Measurements from ENCODE around the gene ROCK2. TPM values are rescaled to one million over a fixed set of nuclear protein-coding genes. Genes with fewer than 3 reads are reported as not detected.
"Not testable (repeated sequence)": the region's sequence is repeated elsewhere in the genome, so short reads cannot be mapped to it uniquely, and the experiment has no call there.

ROCK2 gene
- total and polyA plus RNA-seq, 4 donors, result 21.3 to 68.3 (median 36.7) TPM

GRCh38 chr2:11264007-11264406 lies 80.4 kb downstream of the ROCK2 start:
- 100% methylated on average over 1 of the region's 2 CpGs for WGBS (ENCODE audit: insufficient coverage)
- Histone ChIP-seq H3K27me3 (ENCODE audit: control insufficient read depth, insufficient read depth, low read length) (no peaks in the 10 kb centered on the region), H3K27ac (ENCODE audit: low read depth, low read length) (no peak overlapping the region), H3K9me3 (ENCODE audit: control insufficient read depth, insufficient read depth, low read length) (no peaks in the 10 kb centered on the region), H3K36me3 (ENCODE audit: control insufficient read depth, insufficient read depth, low read length) (no peaks in the 10 kb centered on the region), H3K4me1 (ENCODE audit: control insufficient read depth, insufficient read depth, low read length) (no peaks in the 10 kb centered on the region), H3K4me3 (ENCODE audit: low read depth, low read length) (no peak overlapping the region)
- DNase-seq (ENCODE audit: low read depth in 4 of 6, low spot score in 6 of 6), result no peak

GRCh38 chr2:11263177-11263576 lies 81.3 kb downstream of the ROCK2 start:
- no peak overlapping the region for H3K4me3 ChIP-seq (ENCODE audit: low read depth, low read length)
- no peaks in the 10 kb centered on the region for H3K4me1 ChIP-seq (ENCODE audit: control insufficient read depth, insufficient read depth, low read length)
- H3K27me3 ChIP-seq (ENCODE audit: control insufficient read depth, insufficient read depth, low read length), result no peaks in the 10 kb centered on the region
- no peak for DNase-seq (ENCODE audit: low read depth in 4 of 6, low spot score in 6 of 6)
- H3K27ac ChIP-seq (ENCODE audit: low read depth, low read length), result no peak overlapping the region
- H3K9me3 ChIP-seq (ENCODE audit: control insufficient read depth, insufficient read depth, low read length), result no peaks in the 10 kb centered on the region
- no peaks in the 10 kb centered on the region for H3K36me3 ChIP-seq (ENCODE audit: control insufficient read depth, insufficient read depth, low read length)
- WGBS (ENCODE audit: insufficient coverage), result no CpG with 5 or more reads among the region's 1 CpG

- H3K27ac ChIP-seq (ENCODE audit: low read depth, low read length); DNase-seq (ENCODE audit: low read depth in 4 of 6, low spot score in 6 of 6); H3K4me1 ChIP-seq (ENCODE audit: control insufficient read depth, insufficient read depth, low read length); H3K36me3 ChIP-seq (ENCODE audit: control insufficient read depth, insufficient read depth, low read length); H3K27me3 ChIP-seq (ENCODE audit: control insufficient read depth, insufficient read depth, low read length); H3K4me3 ChIP-seq (ENCODE audit: low read depth, low read length); H3K9me3 ChIP-seq (ENCODE audit: control insufficient read depth, insufficient read depth, low read length): not testable (repeated sequence)
- 79% methylated on average over 2 of the region's 2 CpGs for WGBS (ENCODE audit: insufficient coverage)
These were observed 82.0 kb downstream of the ROCK2 start for GRCh38 chr2:11262438-11262837.

- not testable (repeated sequence) for H3K27me3 ChIP-seq (ENCODE audit: control insufficient read depth, insufficient read depth, low read length); H3K27ac ChIP-seq (ENCODE audit: low read depth, low read length); H3K36me3 ChIP-seq (ENCODE audit: control insufficient read depth, insufficient read depth, low read length); DNase-seq (ENCODE audit: low read depth in 4 of 6, low spot score in 6 of 6); H3K9me3 ChIP-seq (ENCODE audit: control insufficient read depth, insufficient read depth, low read length); H3K4me1 ChIP-seq (ENCODE audit: control insufficient read depth, insufficient read depth, low read length); H3K4me3 ChIP-seq (ENCODE audit: low read depth, low read length)
- WGBS (ENCODE audit: insufficient coverage), result 93% methylated on average over 8 of the region's 9 CpGs
These were observed 82.9 kb downstream of the ROCK2 start for GRCh38 chr2:11261564-11261963.

GRCh38 chr2:11260979-11261378 lies 83.5 kb downstream of the ROCK2 start:
- Histone ChIP-seq H3K9me3 (ENCODE audit: control insufficient read depth, insufficient read depth, low read length) (no peaks in the 10 kb centered on the region), H3K27ac (ENCODE audit: low read depth, low read length) (no peak overlapping the region), H3K27me3 (ENCODE audit: control insufficient read depth, insufficient read depth, low read length) (no peaks in the 10 kb centered on the region), H3K4me3 (ENCODE audit: low read depth, low read length) (no peak overlapping the region), H3K36me3 (ENCODE audit: control insufficient read depth, insufficient read depth, low read length) (peaks cover 4% of the 10 kb centered on the region), H3K4me1 (ENCODE audit: control insufficient read depth, insufficient read depth, low read length) (no peaks in the 10 kb centered on the region)
- no CpG with 5 or more reads among the region's 2 CpGs for WGBS (ENCODE audit: insufficient coverage)
- DNase-seq (ENCODE audit: low read depth in 4 of 6, low spot score in 6 of 6), result no peak

GRCh38 chr2:11257964-11258363 lies 86.5 kb downstream of the ROCK2 start:
- no peak overlapping the region for H3K27ac ChIP-seq (ENCODE audit: low read depth, low read length)
- no CpG with 5 or more reads among the region's 3 CpGs for WGBS (ENCODE audit: insufficient coverage)
- no peak overlapping the region for H3K4me3 ChIP-seq (ENCODE audit: low read depth, low read length)
- DNase-seq (ENCODE audit: low read depth in 4 of 6, low spot score in 6 of 6), result no peak
- H3K4me1 ChIP-seq (ENCODE audit: control insufficient read depth, insufficient read depth, low read length), result no peaks in the 10 kb centered on the region
- no peaks in the 10 kb centered on the region for H3K27me3 ChIP-seq (ENCODE audit: control insufficient read depth, insufficient read depth, low read length)
- H3K36me3 ChIP-seq (ENCODE audit: control insufficient read depth, insufficient read depth, low read length), result peaks cover 4% of the 10 kb centered on the region
- no peaks in the 10 kb centered on the region for H3K9me3 ChIP-seq (ENCODE audit: control insufficient read depth, insufficient read depth, low read length)

GRCh38 chr2:11257078-11257477 lies 87.4 kb downstream of the ROCK2 start:
- DNase-seq (ENCODE audit: low read depth in 4 of 6, low spot score in 6 of 6), result no peak
- Histone ChIP-seq H3K27ac (ENCODE audit: low read depth, low read length) (no peak overlapping the region), H3K4me1 (ENCODE audit: control insufficient read depth, insufficient read depth, low read length) (no peaks in the 10 kb centered on the region), H3K27me3 (ENCODE audit: control insufficient read depth, insufficient read depth, low read length) (no peaks in the 10 kb centered on the region), H3K36me3 (ENCODE audit: control insufficient read depth, insufficient read depth, low read length) (peaks cover 4% of the 10 kb centered on the region), H3K9me3 (ENCODE audit: control insufficient read depth, insufficient read depth, low read length) (no peaks in the 10 kb centered on the region), H3K4me3 (ENCODE audit: low read depth, low read length) (no peak overlapping the region)
- WGBS (ENCODE audit: insufficient coverage), result 96% methylated on average over 14 of the region's 16 CpGs

- Histone ChIP-seq H3K4me3 (ENCODE audit: low read depth, low read length) (no peak overlapping the region), H3K9me3 (ENCODE audit: control insufficient read depth, insufficient read depth, low read length) (no peaks in the 10 kb centered on the region), H3K4me1 (ENCODE audit: control insufficient read depth, insufficient read depth, low read length) (no peaks in the 10 kb centered on the region), H3K27me3 (ENCODE audit: control insufficient read depth, insufficient read depth, low read length) (no peaks in the 10 kb centered on the region), H3K27ac (ENCODE audit: low read depth, low read length) (no peak overlapping the region), H3K36me3 (ENCODE audit: control insufficient read depth, insufficient read depth, low read length) (peaks cover 4% of the 10 kb centered on the region)
- no peak for DNase-seq (ENCODE audit: low read depth in 4 of 6, low spot score in 6 of 6)
- WGBS (ENCODE audit: insufficient coverage), result 50% methylated on average over 2 of the region's 7 CpGs
These were observed 88.3 kb downstream of the ROCK2 start for GRCh38 chr2:11256166-11256565.

- H3K27ac ChIP-seq (ENCODE audit: low read depth, low read length), result no peak overlapping the region
- DNase-seq (ENCODE audit: low read depth in 4 of 6, low spot score in 6 of 6), result no peak
- H3K4me3 ChIP-seq (ENCODE audit: low read depth, low read length), result no peak overlapping the region
- no peaks in the 10 kb centered on the region for H3K27me3 ChIP-seq (ENCODE audit: control insufficient read depth, insufficient read depth, low read length)
- no peaks in the 10 kb centered on the region for H3K9me3 ChIP-seq (ENCODE audit: control insufficient read depth, insufficient read depth, low read length)
- no peaks in the 10 kb centered on the region for H3K4me1 ChIP-seq (ENCODE audit: control insufficient read depth, insufficient read depth, low read length)
- WGBS (ENCODE audit: insufficient coverage), result no CpG with 5 or more reads among the region's 2 CpGs
- peaks cover 4% of the 10 kb centered on the region for H3K36me3 ChIP-seq (ENCODE audit: control insufficient read depth, insufficient read depth, low read length)
These were observed 90.3 kb downstream of the ROCK2 start for GRCh38 chr2:11254100-11254536.

- not testable (repeated sequence) for H3K27ac ChIP-seq (ENCODE audit: low read depth, low read length); H3K27me3 ChIP-seq (ENCODE audit: control insufficient read depth, insufficient read depth, low read length); H3K36me3 ChIP-seq (ENCODE audit: control insufficient read depth, insufficient read depth, low read length); H3K4me1 ChIP-seq (ENCODE audit: control insufficient read depth, insufficient read depth, low read length); H3K9me3 ChIP-seq (ENCODE audit: control insufficient read depth, insufficient read depth, low read length); H3K4me3 ChIP-seq (ENCODE audit: low read depth, low read length); DNase-seq (ENCODE audit: low read depth in 4 of 6, low spot score in 6 of 6)
- 100% methylated on average over 2 of the region's 4 CpGs for WGBS (ENCODE audit: insufficient coverage)
These were observed 92.0 kb downstream of the ROCK2 start for GRCh38 chr2:11252458-11252857.
